HL-60 (cell line): ENCODE measurements around the gene FAM222B.

Source experiments
- DNase-seq, 2 experiments: peaks; one replicate each; pipeline ENCODE4 v3.0.0-alpha.2; 2010 to 2020; ENCODE audit warnings: low read depth in 1 of 2, low spot score in 1 of 2
- H3K27ac ChIP-seq: fragments of 250-450 bp; sonication (Bioruptor Pico); replicated peaks from 2 replicates; pipeline ENCODE4 v1.5.1; 2020; ENCODE audit warnings: mild to moderate bottlenecking, moderate library complexity
- H3K27me3 ChIP-seq: fragments of 250-450 bp; sonication (Bioruptor Pico); 2 replicates; pipeline ENCODE4 v1.5.1; 2021; ENCODE audit warnings: mild to moderate bottlenecking, moderate library complexity; ENCODE audit not compliant: insufficient read depth, poor library complexity, severe bottlenecking
- H3K4me3 ChIP-seq: replicated peaks from 2 replicates; pipeline ENCODE4 v1.5.1; 2011; ENCODE audit warnings: mild to moderate bottlenecking, control low read depth, low read length; ENCODE audit not compliant: insufficient read depth
- CTCF ChIP-seq: IDR thresholded peaks from one replicate; pipeline ENCODE4 v1.5.1; 2011; ENCODE audit warnings: low read length, control low read depth, inconsistent platforms; ENCODE audit not compliant: insufficient read depth
- GABPA ChIP-seq: IDR thresholded peaks from 2 replicates; pipeline ENCODE4 v1.6.1; 2012; ENCODE audit warnings: low read depth
- POLR2AphosphoS5 ChIP-seq: IDR thresholded peaks from 2 replicates; pipeline ENCODE4 v1.6.1; 2012; ENCODE audit warnings: low read depth
- REST ChIP-seq: IDR thresholded peaks from 2 replicates; pipeline ENCODE4 v1.6.1; 2012; ENCODE audit warnings: low read depth; ENCODE audit not compliant: insufficient replicate concordance
- SPI1 ChIP-seq: IDR thresholded peaks from 2 replicates; pipeline ENCODE4 v1.6.1; 2012; ENCODE audit warnings: low read depth, mild to moderate bottlenecking, borderline replicate concordance

FAM222B gene

GRCh38 chr17:28774206-28774605, 68.4 kb downstream of the FAM222B start:
- H3K27me3 ChIP-seq: no peaks in the 10 kb centered on the region
- H3K27ac ChIP-seq: no peak overlapping the region
- H3K4me3 ChIP-seq: no peak overlapping the region
- TF ChIP-seq SPI1 (no peak), REST (no peak), POLR2AphosphoS5 (no peak), CTCF (no peak), GABPA (no peak)
- DNase-seq: no peak

- no peak overlapping the region for H3K4me3 ChIP-seq
- no peak for DNase-seq
- TF ChIP-seq CTCF (no peak), GABPA (no peak), POLR2AphosphoS5 (no peak), REST (no peak), SPI1 (no peak)
- H3K27me3 ChIP-seq: no peaks in the 10 kb centered on the region
- H3K27ac ChIP-seq: no peak overlapping the region
Observed at GRCh38 chr17:28773736-28774135, 68.9 kb downstream of the FAM222B start.

GRCh38 chr17:28765038-28765437, 77.6 kb downstream of the FAM222B start:
- DNase-seq: no peak
- no peak for TF ChIP-seq CTCF
- TF ChIP-seq REST: no peak
- no peak for TF ChIP-seq SPI1
- no peak for TF ChIP-seq GABPA
- TF ChIP-seq POLR2AphosphoS5: no peak
- Histone ChIP-seq H3K4me3 (no peak overlapping the region), H3K27ac (no peak overlapping the region), H3K27me3 (no peaks in the 10 kb centered on the region)
